GM12891 (cell line): Measurements from ENCODE around the gene TSEN2.

ENCODE experiments used
- PAX5 ChIP-seq: IDR thresholded peaks from 2 replicates; pipeline ENCODE4 v1.6.1; 2011; ENCODE audit warnings: low read length, moderate library complexity, mild to moderate bottlenecking; ENCODE audit not compliant: insufficient read depth, severe bottlenecking
- POLR2A ChIP-seq: IDR thresholded peaks from 2 replicates; pipeline ENCODE4 v1.6.1; 2011; ENCODE audit warnings: low read depth, low read length, control low read depth
- POLR2AphosphoS5 ChIP-seq: IDR thresholded peaks from 2 replicates; pipeline ENCODE4 v1.6.1; 2011; ENCODE audit warnings: low read depth, low read length, control low read depth
- TAF1 ChIP-seq: IDR thresholded peaks from 2 replicates; pipeline ENCODE4 v1.6.1; 2011; ENCODE audit warnings: low read depth, low read length, control low read depth

DNA sequence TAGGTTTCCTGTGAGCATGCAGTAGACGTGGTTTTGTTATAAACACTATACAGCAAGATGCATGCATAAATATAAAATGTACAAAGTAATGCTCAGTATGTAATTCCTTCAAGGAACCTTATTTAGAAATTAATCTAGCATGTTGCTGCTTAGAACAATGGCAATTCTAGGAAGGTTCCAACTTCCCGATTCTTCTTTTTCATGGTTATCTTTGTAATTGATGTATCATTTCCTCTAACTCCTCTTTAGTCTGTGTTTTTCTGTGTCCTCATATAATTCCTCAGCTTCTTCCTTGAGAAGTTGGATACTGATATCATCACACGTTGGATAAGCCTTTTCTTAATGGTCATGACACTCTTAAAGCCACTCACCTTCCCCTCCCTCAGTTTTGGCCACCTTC is 3.5 kb downstream of the TSEN2 start:
- TF ChIP-seq POLR2A (no peak), POLR2AphosphoS5 (no peak), PAX5 (no peak), TAF1 (no peak)
